Measurements from ENCODE around the gene SUMO1.

GRCh38 chr2:202187570-202187969 lies 50.8 kb downstream of the SUMO1 start:
- TF ChIP-seq CTCF (conservative IDR thresholded peaks at IDR 0.05; ENCODE audit: low read depth in 2 of 2), result no peak
- no peak for TF ChIP-seq REST (IDR thresholded peaks at IDR 0.05; ENCODE audit: unreplicated experiment)
- TF ChIP-seq CREB1 (CRISPR knock-in tag; IDR thresholded peaks at IDR 0.05; ENCODE audit: low read depth), result no peak
- no peak for TF ChIP-seq POLR2AphosphoS5 (IDR thresholded peaks at IDR 0.05; ENCODE audit: low read depth)
- no peak for TF ChIP-seq EZH2 (IDR thresholded peaks at IDR 0.05; ENCODE audit: low read depth, unreplicated experiment)
- no peak for TF ChIP-seq ETS1 (IDR thresholded peaks at IDR 0.05)
- no peak for TF ChIP-seq JUNB (IDR thresholded peaks at IDR 0.05; ENCODE audit: unreplicated experiment)
- TF ChIP-seq ZNF331 (CRISPR knock-in tag; IDR thresholded peaks at IDR 0.05; ENCODE audit: low read depth), result no peak
- TF ChIP-seq EZH2phosphoT487 (IDR thresholded peaks at IDR 0.05; ENCODE audit: unreplicated experiment), result no peak
